ENCODE measurements around the gene RPS3.

Gene RPS3

DNA sequence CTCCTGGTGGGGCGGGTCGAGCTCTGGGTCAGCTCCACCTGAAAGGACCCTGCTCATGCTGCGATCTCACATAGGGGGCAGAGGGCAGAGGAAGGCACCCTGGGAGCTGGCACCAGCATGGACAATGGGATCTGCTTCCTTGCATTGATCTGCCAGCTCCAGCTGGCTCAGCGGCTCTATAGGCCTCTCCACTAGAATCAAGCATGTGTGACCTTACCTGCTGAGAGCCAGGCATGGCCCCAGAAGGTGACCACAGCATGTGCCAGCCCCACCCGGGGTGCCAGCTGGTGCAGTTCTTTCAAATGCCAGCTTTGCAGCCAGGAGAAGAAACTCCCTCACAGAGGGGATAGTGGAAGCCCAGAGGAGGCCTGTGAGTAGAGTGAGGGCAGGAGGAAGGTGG is 55.7 kb downstream of the RPS3 start:
- DNase-seq (ENCODE audit: extremely low spot score) = no peak
- TF ChIP-seq FOXM1 (IDR thresholded peaks at IDR 0.05; ENCODE audit: borderline replicate concordance) (no peak), BHLHE40 (IDR thresholded peaks at IDR 0.05; ENCODE audit: borderline replicate concordance) (no peak), SP1 (IDR thresholded peaks at IDR 0.05) (no peak), FOXA1 (IDR thresholded peaks at IDR 0.05) (no peak), TARDBP (IDR thresholded peaks at IDR 0.05) (no peak), SUZ12 (IDR thresholded peaks at IDR 0.05) (no peak), L3MBTL2 (conservative IDR thresholded peaks at IDR 0.05) (no peak), CTBP1 (IDR thresholded peaks at IDR 0.05; ENCODE audit: borderline replicate concordance) (no peak)
- ChIA-PET POLR2A (no interaction called here), CTCF (no interaction called here)

Measured in HEK293T (cell line).